Keratinocyte (primary cell): Measurements from ENCODE around the gene FABP1. TPM values are rescaled to one million over a fixed set of nuclear protein-coding genes. Genes with fewer than 3 reads are reported as not detected.

ENCODE experiments used
- DNase-seq: peaks from one replicate; pipeline ENCODE4 v3.0.0-alpha.2; 2011; ENCODE audit warnings: low read depth, missing footprints, low spot score
- FAIRE-seq: peaks from 2 replicates; lab custom pipeline; 2011; peaks lifted over from hg19 to GRCh38; lab: Jason Lieb, UNC
- H2AFZ ChIP-seq: 2 replicates; pipeline ENCODE4 v1.6.0; 2012; ENCODE audit warnings: low read length, control low read depth, inconsistent platforms; ENCODE audit not compliant: control insufficient read depth
- H3K27ac ChIP-seq: 2 replicates; pipeline ENCODE4 v1.5.1; 2011; ENCODE audit warnings: low read length; ENCODE audit not compliant: control insufficient read depth, insufficient read depth
- H3K27me3 ChIP-seq: 3 replicates; pipeline ENCODE4 v1.6.0; 2011; ENCODE audit warnings: low read length; ENCODE audit not compliant: control insufficient read depth, insufficient read depth; ENCODE audit errors: extremely low read depth
- H3K36me3 ChIP-seq, 2 experiments: 2 replicates in 1 of 2; 3 replicates in 1 of 2; pipeline ENCODE4 v1.5.1; 2011; ENCODE audit warnings: low read length in 2 of 2, mild to moderate bottlenecking in 1 of 2; ENCODE audit not compliant: control insufficient read depth in 2 of 2, insufficient read depth in 2 of 2; ENCODE audit errors: extremely low read depth in 1 of 2
- H3K4me1 ChIP-seq: 3 replicates; pipeline ENCODE4 v1.5.1; 2011; ENCODE audit warnings: low read length; ENCODE audit not compliant: control insufficient read depth, insufficient read depth; ENCODE audit errors: extremely low read depth
- H3K4me2 ChIP-seq: 3 replicates; pipeline ENCODE4 v1.6.0; 2011; ENCODE audit warnings: low read depth, low read length; ENCODE audit not compliant: control insufficient read depth, insufficient read depth; ENCODE audit errors: extremely low read depth
- H3K4me3 ChIP-seq, 3 experiments: fragments of 200-600 bp in 1 of 3; sonication (generic) in 1 of 3; 2 replicates in 2 of 3; 3 replicates in 1 of 3; pipeline ENCODE4 v1.5.1; 2011 to 2016; ENCODE audit warnings: low read length in 3 of 3, mild to moderate bottlenecking in 3 of 3, control low read depth in 2 of 3, inconsistent platforms in 1 of 3, low read depth in 1 of 3, mixed read lengths in 1 of 3, mixed run types in 1 of 3, moderate library complexity in 1 of 3; ENCODE audit not compliant: control insufficient read depth in 2 of 3, insufficient read depth in 2 of 3; ENCODE audit errors: extremely low read depth in 1 of 3
- H3K79me2 ChIP-seq: 2 replicates; pipeline ENCODE4 v1.6.0; 2012; ENCODE audit warnings: low read length; ENCODE audit not compliant: control insufficient read depth, insufficient read depth
- H3K9ac ChIP-seq: 3 replicates; pipeline ENCODE4 v1.6.0; 2011; ENCODE audit warnings: low read length; ENCODE audit not compliant: control insufficient read depth, insufficient read depth; ENCODE audit errors: extremely low read depth
- H3K9me1 ChIP-seq: 3 replicates; pipeline ENCODE4 v1.6.0; 2011; ENCODE audit warnings: low read length; ENCODE audit not compliant: control insufficient read depth, insufficient read depth; ENCODE audit errors: extremely low read depth
- H3K9me3 ChIP-seq: 2 replicates; pipeline ENCODE4 v1.5.1; 2012; ENCODE audit warnings: low read depth, low read length; ENCODE audit not compliant: control insufficient read depth
- H4K20me1 ChIP-seq: 3 replicates; pipeline ENCODE4 v1.6.0; 2011; ENCODE audit warnings: low read length; ENCODE audit not compliant: control insufficient read depth, insufficient read depth; ENCODE audit errors: extremely low read depth
- EZH2 ChIP-seq: IDR thresholded peaks from one replicate; pipeline ENCODE4 v1.6.1; 2012; ENCODE audit warnings: inconsistent platforms, mild to moderate bottlenecking, low read length, moderate library complexity
- dilution Hi-C: fragments of 300-500 bp; cut with MboI; formaldehyde crosslinking; loops from one replicate; pipeline ENCODE4 v1.7.0; 2020; ENCODE audit warnings: low sequenced_read_pairs; ENCODE audit not compliant: extremely low pct_ligation_motif_present
- polyA plus RNA-seq, 5 experiments: library from polyadenylated mRNA; depleted of rRNA in 3 of 5; stranded (reverse) in 3 of 5; stranded (forward) in 1 of 5; unstranded in 1 of 5; fragments of >200 nt; gene quantifications; 1 replicate in 1 of 5; 2 replicates in 3 of 5; 3 replicates in 1 of 5; pipeline versions ENCODE4 v1.2.1 to v1.2.3, GENCODE V29; 2011 to 2012; ENCODE audit warnings: missing spikeins in 2 of 5, low read depth in 1 of 5, low replicate concordance in 1 of 5
- TF ChIP-seq, protein P1 (sequence below), 3 experiments: IDR thresholded peaks in 1 of 3; conservative IDR thresholded peaks in 1 of 3; optimal IDR thresholded peaks in 1 of 3; 2 replicates in 2 of 3; 3 replicates in 1 of 3; pipeline versions ENCODE3 to v1.5.1; 2011; ENCODE audit warnings: low read length in 3 of 3, mild to moderate bottlenecking in 3 of 3, moderate library complexity in 2 of 3, control low read depth in 1 of 3, inconsistent platforms in 1 of 3; ENCODE audit not compliant: insufficient read depth in 2 of 3; ENCODE audit errors: extremely low read depth in 1 of 3

The FABP1 gene
- polyA plus RNA-seq, 1 donor (not counting 4 experiments of a cell fraction or from before 2014, with no cell fraction given): not detected

DNA sequence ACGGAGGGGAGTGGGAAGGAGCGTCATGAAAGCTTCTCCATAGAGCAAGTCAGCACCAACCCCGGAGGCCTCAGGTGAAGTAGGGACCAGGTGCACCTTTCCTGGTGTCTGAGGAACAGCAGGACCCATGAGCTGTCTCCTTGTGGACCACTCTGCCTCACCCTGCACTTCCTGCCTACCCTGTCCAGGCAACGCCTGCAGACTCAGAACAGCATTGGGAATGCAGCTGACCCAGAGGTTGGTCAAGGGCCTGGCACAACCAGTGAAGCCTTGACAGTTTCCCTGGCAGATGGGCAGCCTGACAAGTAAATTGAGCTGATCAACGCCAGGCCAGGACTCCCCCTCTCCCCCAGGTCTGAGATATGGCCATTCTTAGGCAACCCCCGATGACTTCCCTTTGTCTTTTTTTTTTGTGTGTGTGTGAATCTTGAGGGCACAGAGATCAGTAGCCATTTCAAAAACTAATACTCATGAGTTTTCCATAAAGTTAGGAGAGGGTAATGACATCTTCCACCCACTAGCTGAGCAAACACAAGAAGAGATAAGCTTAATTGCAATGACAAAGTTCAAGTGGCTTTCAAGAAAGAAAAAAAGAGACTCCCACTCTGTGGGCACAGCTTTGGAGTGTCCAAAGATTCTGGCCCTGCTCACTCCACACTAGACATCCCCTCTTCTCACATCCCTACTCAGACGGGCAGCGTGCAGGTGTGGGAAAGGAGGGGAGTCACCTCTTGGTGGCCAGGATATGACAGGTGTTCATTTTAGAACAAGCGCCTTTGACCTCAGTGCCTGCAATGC is 3.5 kb upstream of the FABP1 start:
- no peaks in the 10 kb centered on the region for H3K9me3 ChIP-seq
- dilution Hi-C loops: no loop called here
- H3K27me3 ChIP-seq: no peaks in the 10 kb centered on the region
- no peaks in the 10 kb centered on the region for H3K9me1 ChIP-seq
- no peaks in the 10 kb centered on the region for H3K36me3 ChIP-seq
- no peak overlapping the region for H3K27ac ChIP-seq
- DNase-seq (no peak), FAIRE-seq (no peak)
- no peak overlapping the region for H3K4me2 ChIP-seq
- H3K9ac ChIP-seq: no peak overlapping the region
- no peak overlapping the region for H3K4me3 ChIP-seq
- no peaks in the 10 kb centered on the region for H3K4me1 ChIP-seq
- no peaks in the 10 kb centered on the region for H3K79me2 ChIP-seq
- TF ChIP-seq EZH2: no peak
- TF ChIP-seq, protein P1, sequence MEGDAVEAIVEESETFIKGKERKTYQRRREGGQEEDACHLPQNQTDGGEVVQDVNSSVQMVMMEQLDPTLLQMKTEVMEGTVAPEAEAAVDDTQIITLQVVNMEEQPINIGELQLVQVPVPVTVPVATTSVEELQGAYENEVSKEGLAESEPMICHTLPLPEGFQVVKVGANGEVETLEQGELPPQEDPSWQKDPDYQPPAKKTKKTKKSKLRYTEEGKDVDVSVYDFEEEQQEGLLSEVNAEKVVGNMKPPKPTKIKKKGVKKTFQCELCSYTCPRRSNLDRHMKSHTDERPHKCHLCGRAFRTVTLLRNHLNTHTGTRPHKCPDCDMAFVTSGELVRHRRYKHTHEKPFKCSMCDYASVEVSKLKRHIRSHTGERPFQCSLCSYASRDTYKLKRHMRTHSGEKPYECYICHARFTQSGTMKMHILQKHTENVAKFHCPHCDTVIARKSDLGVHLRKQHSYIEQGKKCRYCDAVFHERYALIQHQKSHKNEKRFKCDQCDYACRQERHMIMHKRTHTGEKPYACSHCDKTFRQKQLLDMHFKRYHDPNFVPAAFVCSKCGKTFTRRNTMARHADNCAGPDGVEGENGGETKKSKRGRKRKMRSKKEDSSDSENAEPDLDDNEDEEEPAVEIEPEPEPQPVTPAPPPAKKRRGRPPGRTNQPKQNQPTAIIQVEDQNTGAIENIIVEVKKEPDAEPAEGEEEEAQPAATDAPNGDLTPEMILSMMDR (optimal IDR thresholded peaks at IDR 0.05 in 1 of 3, IDR thresholded peaks at IDR 0.05 in 1 of 3, conservative IDR thresholded peaks at IDR 0.05 in 1 of 3; ENCODE audit: extremely low read depth in 1 of 3, insufficient read depth in 2 of 3, low read length in 3 of 3): no peak
- H2AFZ ChIP-seq: no peak overlapping the region
- H4K20me1 ChIP-seq: no peaks in the 10 kb centered on the region

DNA sequence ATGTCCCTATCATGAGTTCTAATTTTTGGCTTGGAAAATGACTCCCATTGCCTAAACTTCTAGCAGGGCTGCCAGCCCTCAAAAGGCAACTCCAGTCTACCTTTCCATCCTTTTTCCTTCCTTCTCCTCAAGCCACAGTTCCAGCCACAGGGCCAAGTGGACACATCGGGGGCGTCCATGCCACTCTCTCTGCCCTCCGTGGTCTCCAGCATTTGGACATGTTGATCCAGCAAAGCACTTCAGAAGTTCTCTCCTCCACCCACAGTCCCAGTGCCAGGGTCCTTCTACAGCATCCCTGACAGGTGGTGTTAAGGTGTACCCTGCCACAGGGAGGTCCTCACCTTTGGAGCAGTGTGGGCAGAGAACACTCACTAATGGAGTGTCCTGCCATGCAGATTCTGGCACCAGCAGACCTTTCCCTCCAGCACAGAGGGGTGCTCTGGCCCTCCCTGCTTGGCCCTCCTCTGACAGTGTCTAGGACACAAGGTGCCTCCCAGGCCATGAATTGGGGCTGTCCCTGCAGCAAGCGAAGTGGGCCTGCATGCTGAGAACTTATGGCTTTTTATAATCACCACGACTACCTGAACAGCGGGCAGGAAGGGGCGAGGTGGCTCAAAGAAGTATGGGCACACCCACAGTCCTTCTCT is 1.6 kb upstream of the FABP1 start:
- H3K4me1 ChIP-seq: no peaks in the 10 kb centered on the region
- FAIRE-seq (no peak), DNase-seq (no peak)
- no peak overlapping the region for H3K4me3 ChIP-seq
- no peaks in the 10 kb centered on the region for H3K27me3 ChIP-seq
- H2AFZ ChIP-seq: no peak overlapping the region
- no peaks in the 10 kb centered on the region for H3K9me1 ChIP-seq
- H3K9ac ChIP-seq: no peak overlapping the region
- no peaks in the 10 kb centered on the region for H3K36me3 ChIP-seq
- no peaks in the 10 kb centered on the region for H3K79me2 ChIP-seq
- H3K27ac ChIP-seq: no peak overlapping the region
- H3K9me3 ChIP-seq: no peaks in the 10 kb centered on the region
- dilution Hi-C loops: no loop called here
- H3K4me2 ChIP-seq: no peak overlapping the region
- no peaks in the 10 kb centered on the region for H4K20me1 ChIP-seq
- TF ChIP-seq, protein P1 (optimal IDR thresholded peaks at IDR 0.05 in 1 of 3, IDR thresholded peaks at IDR 0.05 in 1 of 3, conservative IDR thresholded peaks at IDR 0.05 in 1 of 3; ENCODE audit: extremely low read depth in 1 of 3, insufficient read depth in 2 of 3, low read length in 3 of 3): no peak
- TF ChIP-seq EZH2: no peak
